Trophoblast cell (in vitro differentiated cells and primary cell): ENCODE results near the gene GAS2L1.

Source experiments
- DNase-seq, 2 donors: peaks; one replicate each; pipeline ENCODE4 v3.0.0-alpha.2; 2016
- H2AFZ ChIP-seq: 2 replicates; pipeline ENCODE4 v1.6.1; 2013; ENCODE audit warnings: low read length, moderate library complexity, mild to moderate bottlenecking; ENCODE audit not compliant: insufficient read depth, poor library complexity
- H2AK5ac ChIP-seq: 2 replicates; pipeline ENCODE4 v1.6.1; 2013; ENCODE audit warnings: mild to moderate bottlenecking, low read length
- H2BK120ac ChIP-seq: 2 replicates; pipeline ENCODE4 v1.6.1; 2013; ENCODE audit warnings: low read length, mild to moderate bottlenecking, moderate library complexity; ENCODE audit not compliant: insufficient read depth, poor library complexity
- H2BK12ac ChIP-seq: 2 replicates; pipeline ENCODE4 v1.6.1; 2013; ENCODE audit warnings: mild to moderate bottlenecking, low read length, moderate library complexity
- H2BK5ac ChIP-seq: 2 replicates; pipeline ENCODE4 v1.6.1; 2013; ENCODE audit warnings: low read length, low read depth, moderate library complexity, mild to moderate bottlenecking; ENCODE audit not compliant: poor library complexity
- H3K14ac ChIP-seq: 2 replicates; pipeline ENCODE4 v1.6.1; 2013; ENCODE audit warnings: mild to moderate bottlenecking, low read length
- H3K18ac ChIP-seq: 2 replicates; pipeline ENCODE4 v1.6.1; 2013; ENCODE audit warnings: mild to moderate bottlenecking, low read length
- H3K23ac ChIP-seq: 2 replicates; pipeline ENCODE4 v1.6.1; 2013; ENCODE audit warnings: low read length
- H3K27ac ChIP-seq: 2 replicates; pipeline ENCODE4 v1.5.1; 2013; ENCODE audit warnings: low read depth, mild to moderate bottlenecking, inconsistent platforms, low read length, moderate library complexity
- H3K27me3 ChIP-seq: 2 replicates; pipeline ENCODE4 v1.6.1; 2013; ENCODE audit warnings: inconsistent platforms, mild to moderate bottlenecking, low read length, moderate library complexity; ENCODE audit not compliant: insufficient read depth
- H3K36me3 ChIP-seq, 2 experiments: 1 replicate in 1 of 2; 2 replicates in 1 of 2; pipeline ENCODE4 v1.6.1; 2013; ENCODE audit warnings: low read length in 2 of 2, mild to moderate bottlenecking in 2 of 2, moderate library complexity in 1 of 2; ENCODE audit not compliant: insufficient read depth in 2 of 2, control insufficient read depth in 1 of 2
- H3K4ac ChIP-seq: 2 replicates; pipeline ENCODE4 v1.6.1; 2013; ENCODE audit warnings: low read depth, mild to moderate bottlenecking, low read length, moderate library complexity
- H3K4me1 ChIP-seq, 2 experiments: 1 replicate in 1 of 2; 2 replicates in 1 of 2; pipeline ENCODE4 v1.6.1; 2013; ENCODE audit warnings: low read length in 2 of 2, mild to moderate bottlenecking in 2 of 2, moderate library complexity in 1 of 2; ENCODE audit not compliant: insufficient read depth in 2 of 2, control insufficient read depth in 1 of 2
- H3K4me2 ChIP-seq: 2 replicates; pipeline ENCODE4 v1.6.1; 2013; ENCODE audit warnings: inconsistent platforms, mild to moderate bottlenecking, low read length, moderate library complexity
- H3K4me3 ChIP-seq: 2 replicates; pipeline ENCODE4 v1.5.1; 2013; ENCODE audit warnings: mild to moderate bottlenecking, low read depth, low read length, inconsistent platforms
- H3K79me1 ChIP-seq: one replicate; pipeline ENCODE4 v1.6.1; 2013; ENCODE audit warnings: low read length
- H3K79me2 ChIP-seq: 2 replicates; pipeline ENCODE4 v1.6.1; 2013; ENCODE audit warnings: low read length, mild to moderate bottlenecking; ENCODE audit not compliant: control insufficient read depth, insufficient read depth, poor library complexity
- H3K9ac ChIP-seq: 2 replicates; pipeline ENCODE4 v1.6.1; 2013; ENCODE audit warnings: mild to moderate bottlenecking, low read length
- H3K9me3 ChIP-seq: 2 replicates; pipeline ENCODE4 v1.6.1; 2013; ENCODE audit warnings: low read depth, mild to moderate bottlenecking, control low read depth, inconsistent platforms, low read length; ENCODE audit not compliant: insufficient read depth
- H4K12ac ChIP-seq: 2 replicates; pipeline ENCODE4 v1.6.1; 2013; ENCODE audit warnings: low read depth, mild to moderate bottlenecking, low read length, moderate library complexity
- H4K8ac ChIP-seq: 2 replicates; pipeline ENCODE4 v1.6.1; 2013; ENCODE audit warnings: low read depth, mild to moderate bottlenecking, low read length, moderate library complexity
- H4K91ac ChIP-seq: one replicate; pipeline ENCODE4 v1.6.1; 2013; ENCODE audit warnings: low read depth, mild to moderate bottlenecking, low read length, moderate library complexity
- WGBS: extraction: QIAGEN DNeasy Blood & Tissue Kit; methylation state at CpG from one replicate; pipeline ENCODE4 v1.1.7; 2013; ENCODE audit warnings: missing lambda C conversion rate; ENCODE audit not compliant: insufficient read length, insufficient coverage; ENCODE audit errors: extremely low coverage; 5-methylcytosine and 5-hydroxymethylcytosine counted together

The GAS2L1 gene

DNA sequence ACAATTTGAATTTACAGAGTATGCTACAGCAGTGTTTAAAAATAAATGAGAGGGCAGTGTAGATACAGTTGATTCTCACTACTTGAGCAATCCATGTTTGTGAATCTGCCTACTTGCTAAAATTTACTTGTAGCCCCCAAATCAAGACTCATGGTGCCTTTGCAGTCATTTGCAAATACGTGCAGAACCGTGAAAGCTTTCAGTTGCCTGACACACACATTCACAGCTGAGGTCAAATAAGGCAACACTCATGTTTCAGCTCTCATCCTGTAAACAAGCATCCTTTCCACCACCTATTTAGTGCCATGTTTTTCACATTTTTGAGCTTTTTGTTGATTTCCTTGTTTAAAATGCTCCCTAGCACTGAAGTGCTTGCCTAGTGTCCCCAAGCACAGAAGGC, 41.6 kb downstream of the GAS2L1 start:
- Histone ChIP-seq H2BK120ac (no peak overlapping the region), H3K36me3 (peaks cover 40 to 43% of the 10 kb centered on the region in 2 experiments), H3K9me3 (peaks cover 3% of the 10 kb centered on the region), H3K4ac (no peak overlapping the region), H3K79me2 (no peaks in the 10 kb centered on the region), H3K27ac (no peak overlapping the region), H3K4me1 (peaks cover 21 to 25% of the 10 kb centered on the region in 2 experiments), H3K23ac (no peak overlapping the region), H3K18ac (no peak overlapping the region), H3K79me1 (peaks cover 7% of the 10 kb centered on the region), H3K9ac (no peak overlapping the region), H3K14ac (no peak overlapping the region), H2AFZ (no peak overlapping the region), H4K8ac (no peak overlapping the region), H3K4me2 (no peak overlapping the region), H4K91ac (no peak overlapping the region), H3K27me3 (no peaks in the 10 kb centered on the region), H3K4me3 (no peak overlapping the region), H4K12ac (no peak overlapping the region), H2BK5ac (no peak overlapping the region), H2BK12ac (no peak overlapping the region), H2AK5ac (no peak overlapping the region)
- DNase-seq, result no peak
- WGBS, result no CpG with 5 or more reads among the region's 2 CpGs

DNA sequence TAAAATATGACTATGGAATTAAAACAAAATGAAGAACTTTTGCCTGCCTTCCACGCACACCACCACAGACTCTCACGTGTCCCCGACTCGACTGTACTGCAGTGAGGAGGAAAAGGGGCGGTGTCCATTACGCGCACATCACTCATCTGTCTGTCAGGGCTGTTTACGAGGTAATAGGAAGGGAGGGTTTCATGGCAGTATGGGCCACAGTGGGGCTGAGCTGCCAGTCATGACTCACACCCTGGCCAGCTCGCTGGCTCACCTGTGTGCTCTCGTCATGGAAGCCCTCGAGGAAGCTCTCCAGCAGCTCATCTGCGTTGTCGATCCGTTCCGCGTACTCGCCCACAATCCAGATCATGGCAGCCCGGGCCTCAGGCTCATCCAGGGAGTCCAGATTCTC, 42.5 kb downstream of the GAS2L1 start:
- Histone ChIP-seq H4K91ac (no peak overlapping the region), H3K4me2 (no peak overlapping the region), H4K8ac (no peak overlapping the region), H3K27me3 (no peaks in the 10 kb centered on the region), H2AK5ac (no peak overlapping the region), H3K18ac (no peak overlapping the region), H3K79me2 (no peaks in the 10 kb centered on the region), H2BK120ac (no peak overlapping the region), H3K36me3 (peaks cover 44 to 52% of the 10 kb centered on the region in 2 experiments), H2AFZ (no peak overlapping the region), H3K23ac (no peak overlapping the region), H3K9me3 (peaks cover 3% of the 10 kb centered on the region), H3K9ac (no peak overlapping the region), H3K27ac (no peak overlapping the region), H3K4ac (no peak overlapping the region), H3K4me3 (no peak overlapping the region), H2BK5ac (no peak overlapping the region), H2BK12ac (peak overlapping the region; percentile 35), H3K79me1 (no peaks in the 10 kb centered on the region), H3K4me1 (peaks cover 14 to 18% of the 10 kb centered on the region in 2 experiments), H3K14ac (no peak overlapping the region), H4K12ac (no peak overlapping the region)
- no CpG with 5 or more reads among the region's 18 CpGs for WGBS
- DNase-seq, result peak; percentile 48 to 53

GRCh38 chr22:29351042-29351441, 44.6 kb downstream of the GAS2L1 start:
- no peak overlapping the region for H2AK5ac ChIP-seq
- H4K12ac ChIP-seq, result no peak overlapping the region
- peaks cover 56 to 65% of the 10 kb centered on the region in 2 experiments for H3K36me3 ChIP-seq
- H3K14ac ChIP-seq, result no peak overlapping the region
- H3K27ac ChIP-seq, result no peak overlapping the region
- H2AFZ ChIP-seq, result no peak overlapping the region
- H3K4me1 ChIP-seq, result peaks cover 8 to 9% of the 10 kb centered on the region in 2 experiments
- H3K18ac ChIP-seq, result no peak overlapping the region
- H3K23ac ChIP-seq, result no peak overlapping the region
- no peaks in the 10 kb centered on the region for H3K27me3 ChIP-seq
- H3K9me3 ChIP-seq, result peaks cover 3% of the 10 kb centered on the region
- H3K4me3 ChIP-seq, result no peak overlapping the region
- H4K91ac ChIP-seq, result no peak overlapping the region
- no peaks in the 10 kb centered on the region for H3K79me2 ChIP-seq
- DNase-seq, result no peak
- H3K4ac ChIP-seq, result no peak overlapping the region
- WGBS, result no CpG with 5 or more reads among the region's 6 CpGs
- H3K9ac ChIP-seq, result no peak overlapping the region
- no peak overlapping the region for H2BK120ac ChIP-seq
- no peak overlapping the region for H2BK5ac ChIP-seq
- no peak overlapping the region for H4K8ac ChIP-seq
- H3K79me1 ChIP-seq, result no peaks in the 10 kb centered on the region
- no peak overlapping the region for H2BK12ac ChIP-seq
- no peak overlapping the region for H3K4me2 ChIP-seq

DNA sequence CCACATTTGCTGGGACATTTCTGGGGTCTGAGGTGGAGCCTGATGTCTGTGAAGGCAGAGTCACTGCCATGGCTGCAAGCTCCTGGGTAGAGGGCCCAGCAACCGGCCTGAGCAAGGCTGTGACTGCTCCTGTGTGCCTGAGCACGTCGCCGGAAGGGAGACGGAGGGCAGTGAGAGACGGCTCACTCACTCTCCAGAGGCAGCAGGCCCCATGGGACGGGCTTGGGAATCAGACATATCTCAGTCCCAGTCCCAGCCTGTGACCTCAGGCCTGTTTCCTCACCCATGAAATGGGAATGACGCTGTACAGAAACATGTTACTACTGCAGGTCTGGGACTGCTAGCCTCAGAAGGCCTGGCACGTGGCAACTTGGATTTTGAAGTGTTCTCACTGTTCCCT, 45.4 kb downstream of the GAS2L1 start:
- H2AK5ac ChIP-seq, result no peak overlapping the region
- H4K12ac ChIP-seq, result no peak overlapping the region
- H3K18ac ChIP-seq, result no peak overlapping the region
- H3K79me2 ChIP-seq, result no peaks in the 10 kb centered on the region
- peaks cover 3% of the 10 kb centered on the region for H3K9me3 ChIP-seq
- H3K4me1 ChIP-seq, result peaks cover 3% of the 10 kb centered on the region in 2 experiments
- H2BK5ac ChIP-seq, result no peak overlapping the region
- no peak overlapping the region for H4K8ac ChIP-seq
- H3K9ac ChIP-seq, result no peak overlapping the region
- no peak overlapping the region for H3K23ac ChIP-seq
- H2AFZ ChIP-seq, result no peak overlapping the region
- no peak overlapping the region for H3K4ac ChIP-seq
- no peak overlapping the region for H2BK120ac ChIP-seq
- H3K36me3 ChIP-seq, result peaks cover 59 to 73% of the 10 kb centered on the region in 2 experiments
- no peak overlapping the region for H4K91ac ChIP-seq
- H2BK12ac ChIP-seq, result no peak overlapping the region
- no peak overlapping the region for H3K4me2 ChIP-seq
- H3K27me3 ChIP-seq, result no peaks in the 10 kb centered on the region
- H3K79me1 ChIP-seq, result no peaks in the 10 kb centered on the region
- H3K14ac ChIP-seq, result no peak overlapping the region
- H3K4me3 ChIP-seq, result no peak overlapping the region
- no peak overlapping the region for H3K27ac ChIP-seq
- WGBS, result no CpG with 5 or more reads among the region's 9 CpGs
- peak; percentile 76 to 81 for DNase-seq
